Neural progenitor cell (in vitro differentiated cells): ENCODE measurements around the gene CTAG2. TPM values are rescaled to one million over a fixed set of nuclear protein-coding genes. Genes with fewer than 3 reads are reported as not detected.
"Not testable (repeated sequence)": the region's sequence is repeated elsewhere in the genome, so short reads cannot be mapped to it uniquely, and the experiment has no call there.

Experiments
- DNase-seq: peaks from one replicate; pipeline ENCODE4 v3.0.0-alpha.2; 2016; ENCODE audit warnings: low spot score
- H2AFZ ChIP-seq: fragments of 200-600 bp; sonication (generic); replicated peaks from 2 replicates; pipeline ENCODE4 v1.6.1; 2016; ENCODE audit warnings: antibody characterized with exemption
- H3F3A ChIP-seq: fragments of 200-600 bp; sonication (generic); 2 replicates; pipeline ENCODE4 v1.6.1; 2016; ENCODE audit warnings: antibody characterized with exemption, low read depth
- H3K27ac ChIP-seq: fragments of 200-600 bp; sonication (generic); 2 replicates; pipeline ENCODE4 v1.5.1; 2016; ENCODE audit warnings: mild to moderate bottlenecking
- H3K27me3 ChIP-seq: fragments of 200-600 bp; sonication (generic); 2 replicates; pipeline ENCODE4 v1.6.1; 2016; ENCODE audit warnings: mild to moderate bottlenecking, moderate library complexity
- H3K36me3 ChIP-seq: fragments of 200-600 bp; sonication (generic); 2 replicates; pipeline ENCODE4 v1.5.1; 2016
- H3K4me1 ChIP-seq: fragments of 200-600 bp; sonication (generic); 2 replicates; pipeline ENCODE4 v1.6.1; 2016; ENCODE audit warnings: mixed run types
- H3K4me2 ChIP-seq: fragments of 200-600 bp; sonication (generic); 2 replicates; pipeline ENCODE4 v1.6.1; 2016
- H3K4me3 ChIP-seq: fragments of 200-600 bp; sonication (generic); 2 replicates; pipeline ENCODE4 v1.5.1; 2016
- H3K79me2 ChIP-seq: fragments of 200-600 bp; sonication (generic); 2 replicates; pipeline ENCODE4 v1.6.1; 2016; ENCODE audit warnings: low read depth
- H3K9ac ChIP-seq: fragments of 200-600 bp; sonication (generic); 2 replicates; pipeline ENCODE4 v1.6.1; 2016
- H3K9me3 ChIP-seq: fragments of 200-600 bp; sonication (generic); 2 replicates; pipeline ENCODE4 v1.5.1; 2016; ENCODE audit warnings: low read depth
- H4K20me1 ChIP-seq: fragments of 200-600 bp; sonication (generic); 2 replicates; pipeline ENCODE4 v1.6.1; 2016; ENCODE audit warnings: low read depth
- H3K27ac Mint-ChIP-seq: 3 replicates; pipeline ENCODE4 v1.8.0; 2021; ENCODE audit warnings: mixed read lengths
- H3K27me3 Mint-ChIP-seq: 2 replicates; pipeline ENCODE4 v1.8.0; 2022; ENCODE audit warnings: low read depth, mild to moderate bottlenecking, inconsistent platforms, moderate library complexity, mixed read lengths; ENCODE audit not compliant: insufficient read depth
- H3K36me3 Mint-ChIP-seq: 3 replicates; pipeline ENCODE4 v1.8.0; 2021; ENCODE audit warnings: mixed read lengths
- H3K4me1 Mint-ChIP-seq: 3 replicates; pipeline ENCODE4 v1.8.0; 2021; ENCODE audit warnings: mixed read lengths
- H3K4me3 Mint-ChIP-seq: 3 replicates; pipeline ENCODE4 v1.8.0; 2021; ENCODE audit warnings: mild to moderate bottlenecking, moderate library complexity, mixed read lengths
- H3K9me3 Mint-ChIP-seq: 3 replicates; pipeline ENCODE4 v1.8.0; 2020; ENCODE audit warnings: mixed read lengths
- CTCF ChIP-seq: fragments of 200-600 bp; sonication (generic); IDR thresholded peaks from 2 replicates; pipeline ENCODE4 v1.5.1; 2017; ENCODE audit warnings: antibody characterized with exemption, mild to moderate bottlenecking
- EZH2 ChIP-seq: fragments of 200-600 bp; sonication (generic); IDR thresholded peaks from 2 replicates; pipeline ENCODE4 v1.6.1; 2017; ENCODE audit warnings: antibody characterized with exemption, mild to moderate bottlenecking, moderate library complexity
- EZH2phosphoT487 ChIP-seq: fragments of 200-600 bp; sonication (generic); IDR thresholded peaks from 2 replicates; pipeline ENCODE4 v1.6.1; 2017; ENCODE audit warnings: antibody characterized with exemption
- total RNA-seq: library from RNA; depleted of rRNA; stranded (reverse); fragments of >200 nt; gene quantifications from 2 replicates; pipeline ENCODE4 v1.2.3, GENCODE V29; 2015; ENCODE audit warnings: low replicate concordance

CTAG2 gene
- total RNA-seq, 1 donor from 2014 or later, result not detected

- Histone ChIP-seq H3K4me3 (no peak overlapping the region), H2AFZ (no peak overlapping the region), H3K4me2 (no peak overlapping the region), H3K36me3 (no peaks in the 10 kb centered on the region), H3K9ac (no peak overlapping the region), H3K27me3 (no peaks in the 10 kb centered on the region), H3K79me2 (no peaks in the 10 kb centered on the region), H3F3A (no peaks in the 10 kb centered on the region), H3K9me3 (no peaks in the 10 kb centered on the region), H4K20me1 (no peaks in the 10 kb centered on the region), H3K4me1 (no peaks in the 10 kb centered on the region), H3K27ac (no peak overlapping the region)
- TF ChIP-seq CTCF (no peak), EZH2phosphoT487 (no peak), EZH2 (no peak)
- Mint-ChIP-seq H3K9me3 (peaks cover 2% of the 10 kb centered on the region), H3K36me3 (no peaks in the 10 kb centered on the region), H3K4me1 (peaks cover 3% of the 10 kb centered on the region), H3K4me3 (no peak overlapping the region), H3K27ac (no peak overlapping the region), H3K27me3 (peaks cover 2% of the 10 kb centered on the region)
- DNase-seq, result no peak
Observed at GRCh38 chrX:154648931-154649330, 4.4 kb downstream of the CTAG2 start.

- H3K79me2 ChIP-seq, H3K4me2 ChIP-seq, DNase-seq, H3K4me1 Mint-ChIP-seq, H3K4me1 ChIP-seq, H3K9me3 Mint-ChIP-seq, H3K27me3 Mint-ChIP-seq, H3K9me3 ChIP-seq, H3K4me3 Mint-ChIP-seq, H3F3A ChIP-seq, H3K36me3 ChIP-seq, H3K9ac ChIP-seq, H3K27ac Mint-ChIP-seq, H3K4me3 ChIP-seq, H2AFZ ChIP-seq, H3K27me3 ChIP-seq, H3K27ac ChIP-seq, H3K36me3 Mint-ChIP-seq, H4K20me1 ChIP-seq: not testable (repeated sequence)
Observed at GRCh38 chrX:154645745-154646378, 7.5 kb downstream of the CTAG2 start.

- H3K9me3 Mint-ChIP-seq, result not testable (repeated sequence)
Observed at GRCh38 chrX:154643708-154644107, 9.7 kb downstream of the CTAG2 start.

GRCh38 chrX:154641740-154642139, 11.6 kb downstream of the CTAG2 start:
- not testable (repeated sequence) for DNase-seq

More at GRCh38 chrX:154643708-154644107, 9.7 kb downstream of the CTAG2 start:
- H3K9ac ChIP-seq, H3K4me3 Mint-ChIP-seq, DNase-seq, H3K36me3 ChIP-seq, H3K27me3 ChIP-seq, H3K4me1 ChIP-seq, H3K79me2 ChIP-seq, H3K4me1 Mint-ChIP-seq, H3K4me3 ChIP-seq, H2AFZ ChIP-seq, H3K27ac Mint-ChIP-seq, H3F3A ChIP-seq, H3K27ac ChIP-seq, H4K20me1 ChIP-seq, H3K36me3 Mint-ChIP-seq, H3K4me2 ChIP-seq, H3K9me3 ChIP-seq, H3K27me3 Mint-ChIP-seq: not testable (repeated sequence)

GRCh38 chrX:154633661-154634060, 19.7 kb downstream of the CTAG2 start:
- not testable (repeated sequence) for H3K79me2 ChIP-seq, H3K4me1 ChIP-seq, H3K36me3 Mint-ChIP-seq, H3K27me3 ChIP-seq, H3K9me3 ChIP-seq, H3F3A ChIP-seq, H3K27ac ChIP-seq, H3K27ac Mint-ChIP-seq, H3K9ac ChIP-seq, H3K4me1 Mint-ChIP-seq, H3K4me3 ChIP-seq, H3K4me3 Mint-ChIP-seq, H4K20me1 ChIP-seq, H3K36me3 ChIP-seq, H2AFZ ChIP-seq, DNase-seq, H3K27me3 Mint-ChIP-seq, H3K4me2 ChIP-seq, H3K9me3 Mint-ChIP-seq

More at GRCh38 chrX:154641740-154642139, 11.6 kb downstream of the CTAG2 start:
- not testable (repeated sequence) for H3K36me3 Mint-ChIP-seq, H3K4me3 ChIP-seq, H3K79me2 ChIP-seq, H3K9me3 ChIP-seq, H3K36me3 ChIP-seq, H3K27ac ChIP-seq, H3K9me3 Mint-ChIP-seq, H2AFZ ChIP-seq, H3K9ac ChIP-seq, H3F3A ChIP-seq, H3K4me1 ChIP-seq, H3K4me2 ChIP-seq, H3K27ac Mint-ChIP-seq, H3K27me3 Mint-ChIP-seq, H3K4me3 Mint-ChIP-seq, H3K4me1 Mint-ChIP-seq, H4K20me1 ChIP-seq, H3K27me3 ChIP-seq

- not testable (repeated sequence) for DNase-seq, H3K27ac ChIP-seq, H3F3A ChIP-seq, H3K27me3 ChIP-seq, H3K4me2 ChIP-seq, H3K9me3 Mint-ChIP-seq, H3K9me3 ChIP-seq, H3K4me3 ChIP-seq, H3K4me3 Mint-ChIP-seq, H3K27ac Mint-ChIP-seq, H3K4me1 Mint-ChIP-seq, H2AFZ ChIP-seq, H3K9ac ChIP-seq, H4K20me1 ChIP-seq, H3K36me3 Mint-ChIP-seq, H3K36me3 ChIP-seq, H3K27me3 Mint-ChIP-seq, H3K4me1 ChIP-seq, H3K79me2 ChIP-seq
Observed at GRCh38 chrX:154630949-154631348, 22.4 kb downstream of the CTAG2 start.

- not testable (repeated sequence) for H3K27me3 ChIP-seq, H3K36me3 Mint-ChIP-seq, H3K27me3 Mint-ChIP-seq, DNase-seq, H3K9me3 ChIP-seq, H3K4me3 ChIP-seq, H2AFZ ChIP-seq, H3K9ac ChIP-seq, H3K27ac ChIP-seq, H3F3A ChIP-seq, H3K4me3 Mint-ChIP-seq, H3K79me2 ChIP-seq, H3K9me3 Mint-ChIP-seq, H3K4me1 ChIP-seq, H3K4me2 ChIP-seq, H3K36me3 ChIP-seq, H4K20me1 ChIP-seq, H3K27ac Mint-ChIP-seq, H3K4me1 Mint-ChIP-seq
Observed at GRCh38 chrX:154628960-154629359, 24.4 kb downstream of the CTAG2 start.
